ENCODE results near the gene GPC5. TPM values are rescaled to one million over a fixed set of nuclear protein-coding genes. Genes with fewer than 3 reads are reported as not detected.
"Not testable (repeated sequence)": the region's sequence is repeated elsewhere in the genome, so short reads cannot be mapped to it uniquely, and the experiment has no call there.

GPC5 gene
- total RNA-seq, 1 donor from 2014 or later: 2.2 TPM

- DNase-seq: no peak
Observed at GRCh38 chr13:92179223-92179622, 780.8 kb downstream of the GPC5 start.

GRCh38 chr13:92187378-92187989 is 789.1 kb downstream of the GPC5 start:
- DNase-seq: peak; percentile 74

- no peak for DNase-seq
Observed at GRCh38 chr13:92188574-92188973, 790.2 kb downstream of the GPC5 start.

GRCh38 chr13:92196591-92197256 is 798.3 kb downstream of the GPC5 start:
- no peak for DNase-seq

- DNase-seq: no peak
Observed at GRCh38 chr13:92197669-92198068, 799.2 kb downstream of the GPC5 start.

- DNase-seq: no peak
Observed at GRCh38 chr13:92218615-92219014, 820.2 kb downstream of the GPC5 start.

GRCh38 chr13:92221916-92222315 is 823.5 kb downstream of the GPC5 start:
- DNase-seq: no peak

GRCh38 chr13:92224052-92224821 is 825.8 kb downstream of the GPC5 start:
- no peak for DNase-seq

- no peak for DNase-seq
Observed at GRCh38 chr13:92224825-92225224, 826.4 kb downstream of the GPC5 start.

- no peak for DNase-seq
Observed at GRCh38 chr13:92225861-92226260, 827.4 kb downstream of the GPC5 start.

GRCh38 chr13:92232871-92233270 is 834.5 kb downstream of the GPC5 start:
- no peak for DNase-seq

GRCh38 chr13:92251671-92252210 is 853.3 kb downstream of the GPC5 start:
- no peak for DNase-seq

GRCh38 chr13:92255526-92255925 is 857.1 kb downstream of the GPC5 start:
- peak; percentile 8 for DNase-seq

GRCh38 chr13:92256211-92256610 is 857.8 kb downstream of the GPC5 start:
- DNase-seq: no peak

- DNase-seq: no peak
Observed at GRCh38 chr13:92259046-92259445, 860.6 kb downstream of the GPC5 start.

GRCh38 chr13:92259523-92259922 is 861.1 kb downstream of the GPC5 start:
- DNase-seq: no peak

- DNase-seq: no peak
Observed at GRCh38 chr13:92260363-92260762, 861.9 kb downstream of the GPC5 start.

- no peak for DNase-seq
Observed at GRCh38 chr13:92262100-92262788, 863.8 kb downstream of the GPC5 start.

GRCh38 chr13:92265408-92265807 is 867.0 kb downstream of the GPC5 start:
- DNase-seq: no peak

GRCh38 chr13:92270990-92271389 is 872.6 kb downstream of the GPC5 start:
- no peak for DNase-seq

GRCh38 chr13:92272177-92272576 is 873.8 kb downstream of the GPC5 start:
- DNase-seq: no peak

GRCh38 chr13:92280986-92281385 is 882.6 kb downstream of the GPC5 start:
- DNase-seq: not testable (repeated sequence)
